GM12892 (cell line): ENCODE results near the gene EXO1.

Experiments used
- POLR2A ChIP-seq: IDR thresholded peaks from 2 replicates; pipeline ENCODE4 v1.6.1; 2011; ENCODE audit warnings: low read depth, low read length, control low read depth
- POLR2AphosphoS5 ChIP-seq: IDR thresholded peaks from 2 replicates; pipeline ENCODE4 v1.6.1; 2011; ENCODE audit warnings: low read depth, low read length, control low read depth

DNA sequence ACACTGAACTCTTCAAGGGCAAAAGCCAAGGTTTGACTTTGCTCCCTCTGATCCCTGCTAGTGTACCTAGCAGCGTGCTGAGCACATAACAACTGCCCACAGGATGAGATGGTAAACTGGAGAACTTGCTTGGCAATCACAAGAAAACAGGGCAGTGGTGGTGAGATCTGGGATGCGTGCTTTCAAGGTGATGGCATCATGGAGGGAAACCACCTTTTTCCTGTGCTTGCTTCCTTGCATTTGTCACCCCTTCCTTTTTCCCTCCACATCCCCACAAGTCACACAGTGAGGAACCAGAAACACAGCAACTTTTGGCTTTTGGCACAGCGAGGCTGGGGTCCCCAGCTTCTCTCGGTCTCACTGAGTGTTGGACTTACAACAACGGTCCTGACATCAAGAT is 78.1 kb downstream of the EXO1 start:
- no peak for TF ChIP-seq POLR2AphosphoS5
- TF ChIP-seq POLR2A = no peak
